H7 (cell line): ENCODE measurements around the gene PLEKHH2. TPM values are rescaled to one million over a fixed set of nuclear protein-coding genes. Genes with fewer than 3 reads are reported as not detected.
"Not testable (repeated sequence)": the region's sequence is repeated elsewhere in the genome, so short reads cannot be mapped to it uniquely, and the experiment has no call there.

Experiments used
- DNase-seq: peaks from one replicate; pipeline ENCODE4 v3.0.0; 2012
- H3K27me3 ChIP-seq: 2 replicates; pipeline ENCODE4 v1.6.0; 2011; ENCODE audit warnings: mild to moderate bottlenecking, low read length; ENCODE audit not compliant: control insufficient read depth, insufficient read depth
- H3K36me3 ChIP-seq: replicated peaks from 2 replicates; pipeline ENCODE4 v1.5.1; 2011; ENCODE audit warnings: low read length; ENCODE audit not compliant: control insufficient read depth, insufficient read depth
- H3K4me3 ChIP-seq: 2 replicates; pipeline ENCODE4 v1.5.1; 2011; ENCODE audit warnings: low read depth, mild to moderate bottlenecking, control low read depth, low read length, moderate library complexity; ENCODE audit not compliant: insufficient read depth
- total RNA-seq: library from RNA; depleted of rRNA; stranded (reverse); fragments of >200 nt; shearing (Covaris generic); gene quantifications from 2 replicates; pipeline ENCODE4 v1.2.3, GENCODE V29; 2014; rRNA removed

PLEKHH2 gene
- 1.4 and 2.1 TPM in 2 replicates for total RNA-seq

- Histone ChIP-seq H3K4me3 (peak within 1 kb of the TSS; percentile 74), H3K27me3 (peaks cover 13% of the 10 kb centered on the region), H3K36me3 (no peaks in the 10 kb centered on the region)
- DNase-seq, result peak; percentile 96
Measured at GRCh38 chr2:43637030-43637803, at the start of gene PLEKHH2. TSS of gene PLEKHH2 (plus strand) at chr2:43637260. CDS start at chr2:43644674, 7,414 bp downstream.

GRCh38 chr2:43592443-43592842 is 44.6 kb upstream of the PLEKHH2 start:
- no peak for DNase-seq
- no peaks in the 10 kb centered on the region for H3K27me3 ChIP-seq
- no peak overlapping the region for H3K4me3 ChIP-seq
- peaks cover 1% of the 10 kb centered on the region; the same call in 1 of the 2 replicates for H3K36me3 ChIP-seq

GRCh38 chr2:43593254-43593653 is 43.8 kb upstream of the PLEKHH2 start:
- no peak for DNase-seq
- H3K27me3 ChIP-seq, result no peaks in the 10 kb centered on the region
- peaks cover 1% of the 10 kb centered on the region; the same call in 1 of the 2 replicates for H3K36me3 ChIP-seq
- H3K4me3 ChIP-seq, result no peak overlapping the region

- peaks cover 1% of the 10 kb centered on the region; the same call in 1 of the 2 replicates for H3K36me3 ChIP-seq
- no peaks in the 10 kb centered on the region for H3K27me3 ChIP-seq
- no peak for DNase-seq
- H3K4me3 ChIP-seq, result peak overlapping the region; percentile 74
Measured at GRCh38 chr2:43594875-43595274, 42.2 kb upstream of the PLEKHH2 start.

GRCh38 chr2:43595603-43596412 is 41.3 kb upstream of the PLEKHH2 start, which contains the start of gene THADA:
TSS of gene THADA (minus strand) at chr2:43596038. CDS start at chr2:43592392, 3,646 bp downstream.
- peaks cover 1% of the 10 kb centered on the region; the same call in 1 of the 2 replicates for H3K36me3 ChIP-seq
- no peaks in the 10 kb centered on the region for H3K27me3 ChIP-seq
- peak; percentile 92 for DNase-seq
- H3K4me3 ChIP-seq, result peak within 1 kb of the TSS; percentile 74

- not testable (repeated sequence) for H3K36me3 ChIP-seq, H3K4me3 ChIP-seq, DNase-seq, H3K27me3 ChIP-seq
Measured at GRCh38 chr2:43600596-43600995, 36.5 kb upstream of the PLEKHH2 start.

- Histone ChIP-seq H3K36me3 (no peaks in the 10 kb centered on the region), H3K27me3 (no peaks in the 10 kb centered on the region), H3K4me3 (no peak overlapping the region)
- no peak for DNase-seq
Measured at GRCh38 chr2:43604674-43605073, 32.4 kb upstream of the PLEKHH2 start.

- H3K36me3 ChIP-seq, result no peaks in the 10 kb centered on the region
- no peak overlapping the region for H3K4me3 ChIP-seq
- DNase-seq, result peak; percentile 28
- no peaks in the 10 kb centered on the region for H3K27me3 ChIP-seq
Measured at GRCh38 chr2:43605079-43605655, 31.9 kb upstream of the PLEKHH2 start.

GRCh38 chr2:43605851-43606250 is 31.2 kb upstream of the PLEKHH2 start:
- no peak for DNase-seq
- Histone ChIP-seq H3K27me3 (no peaks in the 10 kb centered on the region), H3K36me3 (no peaks in the 10 kb centered on the region), H3K4me3 (no peak overlapping the region)

GRCh38 chr2:43609290-43609918 is 27.7 kb upstream of the PLEKHH2 start:
- H3K4me3 ChIP-seq, result no peak overlapping the region
- no peaks in the 10 kb centered on the region for H3K27me3 ChIP-seq
- DNase-seq, result peak; percentile 30
- no peaks in the 10 kb centered on the region for H3K36me3 ChIP-seq

- DNase-seq, result no peak
- H3K27me3 ChIP-seq, result no peaks in the 10 kb centered on the region
- H3K4me3 ChIP-seq, result no peak overlapping the region
- no peaks in the 10 kb centered on the region for H3K36me3 ChIP-seq
Measured at GRCh38 chr2:43610361-43610760, 26.7 kb upstream of the PLEKHH2 start.

GRCh38 chr2:43611987-43612894 is 24.8 kb upstream of the PLEKHH2 start:
- Histone ChIP-seq H3K36me3 (no peaks in the 10 kb centered on the region), H3K4me3 (no peak overlapping the region), H3K27me3 (no peaks in the 10 kb centered on the region)
- DNase-seq, result peak; percentile 55

GRCh38 chr2:43612944-43613343 is 24.1 kb upstream of the PLEKHH2 start:
- no peak overlapping the region for H3K4me3 ChIP-seq
- DNase-seq, result no peak
- no peaks in the 10 kb centered on the region for H3K36me3 ChIP-seq
- no peaks in the 10 kb centered on the region for H3K27me3 ChIP-seq
